Activated CD8-positive, alpha-beta T cell treated with anti-CD3 and anti-CD28 coated beads, Interleukin-2, amount 10 ng/mL, durations not matched to agents 7 days and 5 days (primary cell): ENCODE results near the gene TMEM106A. TPM values are rescaled to one million over a fixed set of nuclear protein-coding genes. Genes with fewer than 3 reads are reported as not detected.
"Not testable (repeated sequence)": the region's sequence is repeated elsewhere in the genome, so short reads cannot be mapped to it uniquely, and the experiment has no call there.

Experiments
- ATAC-seq: fragments of 150-1000 bp; cut with Tn5 transposase; one replicate; pipeline ENCODE4 v1.10.0; 2021; ENCODE audit warnings: moderate library complexity
- CTCF ChIA-PET: fragments of 350-600 bp; sonication (Branson Sonifier 250); formaldehyde crosslinking; loops from one replicate; lab custom pipeline; 2021; ENCODE audit warnings: antibody characterized with exemption; lab: Charles Lee
- POLR2A ChIA-PET: fragments of 350-600 bp; sonication (Branson Sonifier 250); formaldehyde crosslinking; loops from one replicate; lab custom pipeline; 2021; ENCODE audit warnings: antibody characterized with exemption; lab: Charles Lee
- DNase-seq: peaks from one replicate; pipeline ENCODE4 v3.0.0-alpha.2; 2020
- H3K27ac Mint-ChIP-seq: one replicate; pipeline ENCODE4 v1.8.0; 2021; ENCODE audit warnings: mild to moderate bottlenecking, mixed read lengths
- H3K27me3 Mint-ChIP-seq: one replicate; pipeline ENCODE4 v1.8.0; 2021; ENCODE audit warnings: low read depth, mixed read lengths
- H3K36me3 Mint-ChIP-seq: one replicate; pipeline ENCODE4 v1.8.0; 2021; ENCODE audit warnings: low read depth, mixed read lengths
- H3K4me1 Mint-ChIP-seq: one replicate; pipeline ENCODE4 v1.8.0; 2021; ENCODE audit warnings: low read depth, mixed read lengths
- H3K4me3 Mint-ChIP-seq: one replicate; pipeline ENCODE4 v1.8.0; 2021; ENCODE audit warnings: mild to moderate bottlenecking, mixed read lengths
- H3K9me3 Mint-ChIP-seq: one replicate; pipeline ENCODE4 v1.8.0; 2022; ENCODE audit warnings: mixed read lengths; ENCODE audit not compliant: insufficient read depth
- total RNA-seq, 2 experiments: library from RNA; stranded (reverse); gene quantifications; one replicate each; pipeline ENCODE4 v1.2.3, GENCODE V29; 2021

TMEM106A gene
- total RNA-seq, 2 experiments from 2014 or later, result 10.1 to 12.4 TPM

DNA sequence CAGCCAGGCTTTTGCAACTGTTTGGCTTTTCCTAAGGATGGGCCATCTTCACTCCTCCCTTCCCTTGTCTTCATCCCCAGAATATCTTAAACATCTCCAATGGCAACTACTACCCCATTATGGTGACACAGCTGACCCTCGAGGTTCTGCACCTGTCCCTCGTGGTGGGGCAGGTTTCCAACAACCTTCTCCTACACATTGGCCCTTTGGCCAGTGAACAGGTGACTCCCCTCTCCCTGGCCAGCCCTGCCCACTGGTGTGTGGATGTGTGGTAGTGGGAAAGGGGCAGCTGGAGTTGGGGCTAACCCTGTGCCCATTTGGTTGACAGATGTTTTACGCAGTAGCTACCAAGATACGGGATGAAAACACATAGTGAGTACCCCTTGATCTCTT lies 4.7 kb downstream of the TMEM106A start:
- POLR2A ChIA-PET, result interaction anchor here (11.7 kb wide), 1 partner anchor 99 kb away, joined by 253 read pairs; no protein-coding TSS in a partner anchor
- peaks cover 38% of the 10 kb centered on the region for H3K4me1 Mint-ChIP-seq
- DNase-seq (no peak), ATAC-seq (no peak)
- no peaks in the 10 kb centered on the region for H3K27me3 Mint-ChIP-seq
- no peaks in the 10 kb centered on the region for H3K9me3 Mint-ChIP-seq
- no peak overlapping the region for H3K27ac Mint-ChIP-seq
- CTCF ChIA-PET, result interaction anchor here (1.0 kb wide), 1 partner anchor 8 kb away, joined by 4 read pairs; no protein-coding TSS in a partner anchor
- peaks cover 23% of the 10 kb centered on the region for H3K36me3 Mint-ChIP-seq
- H3K4me3 Mint-ChIP-seq, result no peak overlapping the region

DNA sequence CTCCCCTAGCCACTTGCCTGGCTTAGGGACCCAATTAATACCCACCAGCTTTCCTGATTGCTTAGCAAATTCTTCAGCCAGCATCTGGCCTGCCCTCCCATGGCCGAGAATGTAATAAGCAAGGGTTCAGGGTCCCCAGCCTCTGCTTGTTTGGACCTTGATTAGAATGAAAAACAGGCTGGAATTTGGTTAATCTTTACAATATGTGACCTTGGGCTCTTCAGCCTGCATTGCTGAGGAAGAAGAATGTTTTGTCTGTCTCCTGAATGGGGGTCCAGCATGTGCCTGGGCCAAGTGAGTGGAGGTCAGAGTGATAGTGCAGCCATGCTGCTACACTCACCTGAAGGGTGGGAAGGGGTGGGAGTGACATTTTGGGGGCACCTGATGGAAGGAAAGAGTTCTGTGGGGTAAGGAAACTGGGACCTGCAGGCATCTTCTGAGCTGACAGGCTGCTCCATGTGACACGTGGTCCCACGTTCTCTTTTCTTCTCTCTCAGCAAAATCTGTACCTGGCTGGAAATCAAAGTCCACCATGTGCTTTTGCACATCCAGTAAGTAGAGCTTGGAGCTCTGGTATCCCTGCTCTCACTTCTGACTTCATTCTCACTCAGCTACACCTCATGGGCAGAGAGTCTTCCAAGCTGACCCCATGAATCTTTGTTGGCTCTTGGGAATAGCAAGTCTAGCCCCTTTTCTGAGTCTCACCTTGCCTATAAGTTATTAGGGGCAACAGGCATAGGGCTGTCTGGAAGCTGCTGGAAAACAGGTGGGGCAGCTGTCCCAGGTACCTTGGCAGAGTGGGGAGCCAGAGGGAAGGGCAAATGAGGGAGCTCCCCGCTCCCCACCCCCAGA lies 5.3 kb downstream of the TMEM106A start:
- H3K27me3 Mint-ChIP-seq, result no peaks in the 10 kb centered on the region
- ATAC-seq, result no peak
- H3K27ac Mint-ChIP-seq, result peak overlapping the region; percentile 78

DNA sequence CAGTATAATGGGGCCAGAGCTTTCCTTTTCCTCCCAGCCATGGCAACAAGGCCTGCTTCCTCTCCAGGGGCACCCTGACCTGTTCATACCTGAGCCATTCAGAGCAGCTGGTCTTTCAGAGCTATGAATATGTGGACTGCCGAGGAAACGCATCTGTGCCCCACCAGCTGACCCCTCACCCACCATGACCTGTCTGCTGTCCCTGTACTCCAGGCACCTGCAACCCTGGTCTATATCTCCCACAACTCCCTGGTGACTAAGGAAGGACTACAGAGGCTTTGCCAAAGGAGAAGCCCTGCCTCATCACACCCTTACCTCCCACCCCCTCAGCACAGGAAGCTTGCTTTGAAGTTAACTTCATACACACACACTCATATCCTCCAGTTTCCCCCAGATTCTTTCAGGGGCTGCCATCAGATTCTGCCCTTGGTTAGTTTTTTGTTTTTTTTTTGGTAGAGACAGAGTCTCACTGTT lies 6.0 kb downstream of the TMEM106A start:
- Mint-ChIP-seq H3K36me3 (peaks cover 23% of the 10 kb centered on the region), H3K9me3 (no peaks in the 10 kb centered on the region), H3K27me3 (no peaks in the 10 kb centered on the region), H3K27ac (peak overlapping the region; percentile 78), H3K4me1 (peaks cover 31% of the 10 kb centered on the region), H3K4me3 (no peak overlapping the region)
- CTCF ChIA-PET, result interaction anchor here (1.0 to 1.6 kb wide), 3 partner anchors 92 to 266 kb away, joined by 4 to 5 read pairs (median 4); partner anchors contain the start of gene DHX8
- POLR2A ChIA-PET, result interaction anchor here (1.5 to 11.7 kb wide), 2 partner anchors 46 to 98 kb away, joined by 6 to 253 read pairs; no protein-coding TSS in a partner anchor
- ATAC-seq (no peak), DNase-seq (no peak)

More for the DNA sequence above, 5.3 kb downstream of the TMEM106A start:
- Mint-ChIP-seq H3K9me3 (no peaks in the 10 kb centered on the region), H3K4me3 (no peak overlapping the region), H3K36me3 (peaks cover 23% of the 10 kb centered on the region), H3K4me1 (peaks cover 37% of the 10 kb centered on the region)
- ChIA-PET CTCF (interaction anchor here (1.0 to 1.6 kb wide), 3 partner anchors 93 to 267 kb away, joined by 4 to 5 read pairs (median 4); partner anchors contain the start of gene DHX8), POLR2A (interaction anchor here (1.5 to 11.7 kb wide), 2 partner anchors 45 to 98 kb away, joined by 6 to 253 read pairs; no protein-coding TSS in a partner anchor)
- DNase-seq, result no peak

DNA sequence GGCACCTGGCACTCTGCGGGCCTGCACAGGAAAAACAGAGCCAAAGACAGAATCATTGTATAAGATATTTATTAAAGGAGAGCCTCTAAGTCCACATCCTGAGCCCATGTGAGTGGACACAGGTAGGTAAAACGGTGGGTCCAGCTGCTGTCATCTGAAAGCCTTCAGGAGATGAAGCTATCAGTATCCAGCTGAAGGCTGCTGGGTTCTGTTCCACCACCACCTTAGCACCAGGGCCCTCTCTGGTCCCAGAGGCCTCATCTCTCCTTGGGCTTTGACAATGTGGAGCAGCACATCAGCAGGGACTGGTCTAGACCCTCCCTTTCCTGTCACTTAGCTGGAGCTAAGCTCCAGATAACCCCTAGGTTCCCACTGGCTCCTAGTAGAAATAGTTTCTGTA lies 7.3 kb downstream of the TMEM106A start:
- DNase-seq (peak; percentile 3), ATAC-seq (no peak)
- no peaks in the 10 kb centered on the region for H3K27me3 Mint-ChIP-seq
- H3K27ac Mint-ChIP-seq, result no peak overlapping the region
- H3K36me3 Mint-ChIP-seq, result peaks cover 26% of the 10 kb centered on the region
- no peak overlapping the region for H3K4me3 Mint-ChIP-seq
- H3K4me1 Mint-ChIP-seq, result peaks cover 20% of the 10 kb centered on the region
- H3K9me3 Mint-ChIP-seq, result no peaks in the 10 kb centered on the region
- ChIA-PET CTCF (no interaction called here), POLR2A (interaction anchor here (1.5 to 11.7 kb wide), 2 partner anchors 47 to 96 kb away, joined by 6 to 253 read pairs; no protein-coding TSS in a partner anchor)

DNA sequence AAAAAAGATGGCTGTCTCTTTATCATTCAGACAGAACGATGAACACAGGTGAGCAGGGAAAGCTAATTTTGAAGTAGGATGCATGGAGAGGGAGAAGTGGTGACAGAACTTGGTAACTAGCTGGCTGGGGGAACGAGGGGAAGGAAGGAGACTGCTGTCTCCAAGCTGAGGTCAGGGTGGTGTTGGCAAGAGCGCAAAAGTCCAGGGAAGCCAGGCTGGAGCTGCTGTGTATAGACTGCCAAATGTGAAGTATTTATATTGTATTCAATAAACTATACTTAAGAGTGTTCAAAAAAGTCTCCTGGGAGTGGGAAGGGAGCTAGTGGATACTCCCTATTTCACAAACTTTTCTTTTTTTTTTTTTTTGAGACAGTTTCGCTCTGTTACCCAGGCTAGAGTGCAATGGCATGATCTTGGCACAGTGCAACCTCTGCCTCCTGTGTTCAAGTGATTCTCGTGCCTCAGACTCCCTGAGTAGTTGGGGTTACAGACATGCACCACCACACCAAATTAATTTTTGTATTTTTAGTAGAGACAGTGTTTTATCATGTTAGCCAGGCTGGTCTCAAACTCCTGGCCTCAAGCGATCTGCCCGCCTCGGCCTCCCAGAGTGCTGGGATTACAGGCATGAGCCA lies 8.2 kb downstream of the TMEM106A start:
- H3K36me3 Mint-ChIP-seq, result peaks cover 27% of the 10 kb centered on the region
- H3K9me3 Mint-ChIP-seq, result no peaks in the 10 kb centered on the region
- POLR2A ChIA-PET, result interaction anchor here (11.7 kb wide), 1 partner anchor 96 kb away, joined by 253 read pairs; no protein-coding TSS in a partner anchor
- H3K27ac Mint-ChIP-seq, result no peak overlapping the region
- DNase-seq, result no peak
- H3K4me1 Mint-ChIP-seq, result peaks cover 25% of the 10 kb centered on the region
- CTCF ChIA-PET, result no interaction called here
- ATAC-seq, result no peak
- no peaks in the 10 kb centered on the region for H3K27me3 Mint-ChIP-seq
- H3K4me3 Mint-ChIP-seq, result no peak overlapping the region

DNA sequence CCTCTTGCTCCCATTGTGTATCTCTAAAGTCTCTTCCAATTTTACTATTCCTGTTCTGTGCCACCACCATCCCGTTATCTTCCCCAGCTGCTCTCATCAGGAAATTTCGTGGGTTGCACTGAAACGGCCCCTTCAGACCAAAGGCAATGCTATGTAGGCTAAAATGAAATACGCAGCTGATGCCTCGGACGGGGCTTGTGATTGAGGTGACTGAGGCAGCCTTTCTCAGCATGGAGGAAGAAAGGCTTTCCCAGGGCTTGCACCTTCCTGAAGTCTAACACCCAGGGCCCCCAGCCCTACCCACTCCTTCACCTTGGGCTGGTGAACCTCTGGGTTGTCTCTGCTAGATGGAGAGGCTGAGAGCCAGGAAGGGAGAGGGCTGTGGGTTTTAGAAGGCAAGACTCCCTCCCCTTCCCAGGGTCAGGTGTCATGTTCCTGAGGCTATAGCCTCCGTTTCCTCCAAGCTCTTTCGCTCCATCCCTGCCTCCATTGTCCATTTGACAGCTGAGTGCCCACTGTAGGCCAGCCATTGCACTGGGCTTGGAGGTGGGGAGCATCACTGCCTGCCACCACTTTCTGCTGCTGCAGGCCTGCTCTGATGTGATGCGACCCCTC lies 8.9 kb downstream of the TMEM106A start:
- DNase-seq (no peak), ATAC-seq (no peak)
- CTCF ChIA-PET, result no interaction called here
- H3K36me3 Mint-ChIP-seq, result peaks cover 22% of the 10 kb centered on the region
- no peaks in the 10 kb centered on the region for H3K9me3 Mint-ChIP-seq
- no peak overlapping the region for H3K4me3 Mint-ChIP-seq
- peaks cover 25% of the 10 kb centered on the region for H3K4me1 Mint-ChIP-seq
- no peaks in the 10 kb centered on the region for H3K27me3 Mint-ChIP-seq
- POLR2A ChIA-PET, result interaction anchor here (2.5 to 11.7 kb wide), 2 partner anchors 95 kb away, joined by 25 to 253 read pairs; no protein-coding TSS in a partner anchor
- no peak overlapping the region for H3K27ac Mint-ChIP-seq

DNA sequence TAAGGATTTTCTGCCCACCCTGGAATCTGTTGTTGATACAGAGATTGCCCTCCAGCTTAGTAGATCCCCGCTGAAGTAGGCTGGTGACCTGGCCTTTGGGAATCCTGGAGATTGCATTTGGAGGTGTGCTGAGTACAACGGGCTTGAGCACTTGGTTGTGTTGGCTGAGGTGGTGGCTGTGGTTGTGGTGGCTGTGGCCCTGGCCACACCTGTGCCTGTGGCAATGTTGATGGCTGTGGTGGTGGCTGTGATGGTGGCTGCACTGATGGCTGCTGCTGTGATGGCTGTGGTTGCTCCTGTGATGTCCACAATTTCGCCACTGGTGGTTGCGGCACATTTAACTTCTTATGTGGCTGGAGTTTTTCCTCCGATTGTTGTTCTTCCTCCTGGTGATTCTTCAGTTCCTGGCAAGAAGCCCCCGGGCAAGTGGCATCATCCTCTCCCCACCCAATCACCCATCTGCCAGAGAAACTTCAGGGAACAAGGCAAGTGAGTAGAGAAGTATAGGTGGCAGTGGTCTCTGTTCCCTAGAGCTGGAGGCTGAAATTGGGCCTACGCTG lies 12.6 kb downstream of the TMEM106A start:
- peaks cover 8% of the 10 kb centered on the region for H3K4me1 Mint-ChIP-seq
- no peak overlapping the region for H3K4me3 Mint-ChIP-seq
- ChIA-PET POLR2A (interaction anchor here (1.6 to 2.9 kb wide), 2 partner anchors 12 to 92 kb away, joined by 6 to 13 read pairs; partner anchors contain the start of gene TMEM106A), CTCF (interaction anchor here (1.0 kb wide), 1 partner anchor 8 kb away, joined by 4 read pairs; no protein-coding TSS in a partner anchor)
- ATAC-seq, result no peak
- H3K9me3 Mint-ChIP-seq, result no peaks in the 10 kb centered on the region
- no peak for DNase-seq
- H3K36me3 Mint-ChIP-seq, result peaks cover 10% of the 10 kb centered on the region
- no peaks in the 10 kb centered on the region for H3K27me3 Mint-ChIP-seq
- no peak overlapping the region for H3K27ac Mint-ChIP-seq

DNA sequence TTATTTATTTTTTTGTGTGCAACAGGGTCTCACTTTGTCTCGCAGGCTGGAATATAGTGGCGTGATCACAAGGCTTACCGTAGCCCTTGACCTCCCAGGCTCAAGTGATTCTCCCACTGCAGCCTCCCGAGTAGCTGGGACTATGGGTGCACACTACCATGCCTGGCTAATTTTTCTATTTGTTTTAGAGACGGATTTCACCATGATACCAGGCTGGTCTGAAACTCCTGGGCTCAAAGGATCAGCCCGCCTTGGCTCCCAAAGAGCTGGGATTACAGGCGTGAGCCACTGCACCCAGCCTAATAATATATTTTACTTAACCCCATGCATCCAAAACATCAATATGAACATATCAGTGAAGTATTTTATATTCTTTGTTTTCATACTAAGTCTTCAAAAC lies 14.7 kb downstream of the TMEM106A start:
- Mint-ChIP-seq H3K27me3 (no peaks in the 10 kb centered on the region), H3K4me3 (no peak overlapping the region), H3K27ac (no peak overlapping the region), H3K36me3 (peaks cover 10% of the 10 kb centered on the region), H3K4me1 (peaks cover 7% of the 10 kb centered on the region), H3K9me3 (no peaks in the 10 kb centered on the region)
- DNase-seq, result peak; percentile 9
- ChIA-PET CTCF (interaction anchor here (1.3 to 1.7 kb wide), 2 partner anchors 14 to 83 kb away, joined by 5 to 6 read pairs; partner anchors contain the start of gene TMEM106A), POLR2A (interaction anchor here (1.1 to 1.4 kb wide), 2 partner anchors 15 to 90 kb away, joined by 3 to 5 read pairs; partner anchors contain the start of gene TMEM106A)
- ATAC-seq, result no peak

DNA sequence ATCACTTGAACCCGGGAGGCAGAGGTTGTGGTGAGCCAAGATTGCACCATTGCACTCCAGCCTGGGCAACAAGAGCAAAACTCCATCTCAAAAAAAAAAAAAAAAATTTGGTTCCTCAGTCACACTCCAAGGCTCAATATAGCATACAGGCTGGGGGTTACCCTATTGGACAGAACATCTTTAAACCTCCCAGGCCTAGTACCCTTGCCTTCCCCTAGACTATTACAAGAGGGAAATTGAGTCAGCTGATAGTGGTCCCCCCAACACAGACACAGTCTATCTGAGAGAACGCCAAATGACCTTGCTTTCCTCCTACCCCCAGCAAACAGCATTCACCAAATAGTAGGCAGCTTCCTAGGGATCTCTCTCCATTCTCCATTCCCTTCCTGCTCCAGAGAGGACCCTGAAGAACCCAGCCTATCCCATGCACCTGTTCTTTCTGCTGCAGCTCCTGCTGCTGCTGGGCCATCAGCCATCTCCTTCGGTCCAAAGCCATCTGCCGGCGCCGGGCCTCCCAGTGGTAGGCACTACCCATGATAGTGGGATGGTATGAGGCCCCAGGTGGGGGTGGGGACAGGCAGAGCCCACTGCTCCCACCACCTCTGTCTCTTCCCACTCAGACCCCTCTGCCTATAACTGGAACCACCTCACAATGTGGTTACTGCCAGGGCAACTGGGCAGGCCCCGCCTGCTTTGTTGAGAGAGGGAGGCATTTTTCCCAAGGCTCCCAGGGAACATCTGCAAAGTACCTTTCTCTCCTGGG lies 16.5 kb downstream of the TMEM106A start, which contains the start of gene CCDC200:
CCDC200 (minus strand) TSS at position 604 of the 763 bp plus-strand sequence; CDS start at position 535, 69 bp downstream.
- CTCF ChIA-PET, POLR2A ChIA-PET, H3K27ac Mint-ChIP-seq, H3K27me3 Mint-ChIP-seq, H3K4me3 Mint-ChIP-seq, H3K4me1 Mint-ChIP-seq, DNase-seq, ATAC-seq, H3K9me3 Mint-ChIP-seq: not testable (repeated sequence)
- peaks cover 10% of the 10 kb centered on the region for H3K36me3 Mint-ChIP-seq
